Body of pancreas (tissue), 4 donors: ENCODE results near the gene AQP6.

Source experiments
- CTCF ChIP-seq, 7 experiments: fragments of 450-650 bp in 4 of 7; fragments of 200-600 bp in 3 of 7; sonication (generic) in 3 of 7; IDR thresholded peaks; one replicate each; pipeline ENCODE4 v1.5.1; 2016 to 2019; ENCODE audit warnings: antibody characterized with exemption in 7 of 7
- POLR2A ChIP-seq, 3 donors: fragments of 450-650 bp; IDR thresholded peaks; one replicate each; pipeline ENCODE4 v1.6.1; 2016; ENCODE audit warnings: antibody characterized with exemption in 3 of 3, mild to moderate bottlenecking in 2 of 3

DNA sequence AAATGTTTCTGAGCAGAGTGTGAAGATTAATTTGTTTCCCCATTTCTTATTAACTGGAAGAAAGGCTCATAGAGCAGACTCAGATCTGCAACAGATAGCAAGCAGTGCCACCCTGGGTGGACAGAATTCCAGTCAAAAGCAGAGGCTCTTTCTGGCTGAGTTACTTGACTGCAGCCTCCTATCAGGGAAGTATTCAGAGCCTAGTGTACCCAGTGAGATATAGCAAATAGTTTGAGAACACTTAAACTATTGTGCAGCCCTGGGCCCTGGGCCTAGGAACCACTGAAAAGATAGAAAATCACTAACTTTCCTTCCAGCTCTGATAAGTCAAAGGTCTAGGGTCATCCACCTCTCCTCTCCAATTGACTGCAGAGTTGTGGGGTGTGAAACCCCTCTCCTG lies 33.4 kb upstream of the AQP6 start:
- TF ChIP-seq CTCF (IDR thresholded peaks at IDR 0.05) (no peak), POLR2A (IDR thresholded peaks at IDR 0.05) (no peak)
